Measurements from ENCODE around the gene MRPS18A. TPM values are rescaled to one million over a fixed set of nuclear protein-coding genes. Genes with fewer than 3 reads are reported as not detected.

MRPS18A gene
- total and polyA plus RNA-seq, 2 donors (not counting 3 experiments of a cell fraction or from before 2014, with no cell fraction given), result 39.8 to 83.8 TPM

- no peak overlapping the region for H3K4me2 ChIP-seq (ENCODE audit: insufficient read depth, low read length)
- no peaks in the 10 kb centered on the region for H3K79me2 ChIP-seq (ENCODE audit: control insufficient read depth, insufficient read depth, low read length)
- FAIRE-seq (no peak), DNase-seq (ENCODE audit: low read depth, low spot score) (no peak)
- no peaks in the 10 kb centered on the region for H4K20me1 ChIP-seq (replicated peaks; ENCODE audit: control insufficient read depth, extremely low read depth, insufficient read depth, low read length)
- BruUV-seq (replicated peaks), result no TSS peak
- TF ChIP-seq EZH2 (IDR thresholded peaks at IDR 0.05; ENCODE audit: borderline replicate concordance, low read depth, low read length, severe bottlenecking) (no peak), FOS (IDR thresholded peaks at IDR 0.05; ENCODE audit: borderline replicate concordance, insufficient read depth, low read length) (no peak), GATA2 (IDR thresholded peaks at IDR 0.05; ENCODE audit: insufficient read depth, insufficient read length, low read depth, low read length) (no peak), JUN (IDR thresholded peaks at IDR 0.05; ENCODE audit: borderline replicate concordance, insufficient read depth, insufficient read length, low read depth) (no peak), MYC (IDR thresholded peaks at IDR 0.05; ENCODE audit: low read depth, low read length) (no peak), POLR2AphosphoS5 (IDR thresholded peaks at IDR 0.05; ENCODE audit: insufficient read depth, low read depth, low read length) (no peak)
- POLR2A ChIA-PET, result no interaction called here
- no peaks in the 10 kb centered on the region for H3K27me3 ChIP-seq (ENCODE audit: control insufficient read depth in 2 of 2, insufficient read depth in 2 of 2, low read length in 2 of 2)
- H3K27ac ChIP-seq (ENCODE audit: insufficient read depth, low read depth, low read length), result no peak overlapping the region
- dilution Hi-C loops (cut with MboI; ENCODE audit: extremely low pct_ligation_motif_present, low sequenced_read_pairs) (no loop called here), intact Hi-C loops (cut with micrococcal nuclease) (loop anchor here (5.0 kb wide), 1 partner anchor 63 kb away; the partner anchor contains the start of gene VEGFA)
- no peak overlapping the region for H2AFZ ChIP-seq (ENCODE audit: low read depth, low read length)
- H3K9ac ChIP-seq (replicated peaks; ENCODE audit: extremely low read depth, insufficient read depth, low read length), result no peak overlapping the region
- H3K9me1 ChIP-seq (replicated peaks; ENCODE audit: control insufficient read depth, extremely low read depth, insufficient read depth, low read length), result no peaks in the 10 kb centered on the region
- H3K9me3 ChIP-seq (replicated peaks; ENCODE audit: control insufficient read depth, insufficient read depth, low read length), result no peaks in the 10 kb centered on the region
- no peak overlapping the region for H3K4me3 ChIP-seq (replicated peaks in 1 of 3; ENCODE audit: insufficient read depth in 1 of 3, low read depth in 1 of 3, low read length in 3 of 3)
- peaks cover 33% of the 10 kb centered on the region for H3K4me1 ChIP-seq (ENCODE audit: control insufficient read depth, extremely low read depth, insufficient read depth, low read length)
- CTCF ChIA-PET, result interaction anchor here (0.6 to 2.1 kb wide), 6 partner anchors 13 to 369 kb away, joined by 4 to 9 read pairs (median 6); partner anchors contain the start of gene VEGFA
- no peaks in the 10 kb centered on the region for H3K36me3 ChIP-seq (ENCODE audit: control insufficient read depth in 2 of 2, extremely low read depth in 1 of 2, insufficient read depth in 2 of 2, low read length in 2 of 2)
Measured at GRCh38 chr6:43709654-43710303, 22.2 kb upstream of the MRPS18A start.
